WERI-Rb-1 (cell line): ENCODE results near the gene ZSWIM6.

Experiments used
- DNase-seq: peaks from one replicate; pipeline ENCODE4 v3.0.0-alpha.2; 2020
- H3K27ac ChIP-seq: fragments of 250-450 bp; sonication (Bioruptor Pico); 2 replicates; pipeline ENCODE4 v1.5.1; 2020; ENCODE audit warnings: mild to moderate bottlenecking, moderate library complexity
- H3K27me3 ChIP-seq: fragments of 250-450 bp; sonication (Bioruptor Pico); 2 replicates; pipeline ENCODE4 v1.5.1; 2021; ENCODE audit warnings: mild to moderate bottlenecking, low read depth, moderate library complexity; ENCODE audit not compliant: insufficient read depth, severe bottlenecking
- H3K36me3 ChIP-seq: fragments of 250-450 bp; sonication (Bioruptor Pico); 2 replicates; pipeline ENCODE4 v1.5.1; 2020; ENCODE audit warnings: mild to moderate bottlenecking, moderate library complexity
- H3K4me3 ChIP-seq: 2 replicates; pipeline ENCODE4 v1.5.1; 2011; ENCODE audit warnings: low read depth, mild to moderate bottlenecking, control low read depth, low read length
- H3K9me3 ChIP-seq: fragments of 250-450 bp; sonication (Bioruptor Pico); 2 replicates; pipeline ENCODE4 v1.5.1; 2021; ENCODE audit warnings: mild to moderate bottlenecking, moderate library complexity; ENCODE audit not compliant: severe bottlenecking
- TF ChIP-seq, protein P1 (sequence below): IDR thresholded peaks from 2 replicates; pipeline ENCODE4 v1.5.1; 2011; ENCODE audit warnings: low read depth, mild to moderate bottlenecking, control low read depth, inconsistent platforms, low read length

ZSWIM6 gene

DNA sequence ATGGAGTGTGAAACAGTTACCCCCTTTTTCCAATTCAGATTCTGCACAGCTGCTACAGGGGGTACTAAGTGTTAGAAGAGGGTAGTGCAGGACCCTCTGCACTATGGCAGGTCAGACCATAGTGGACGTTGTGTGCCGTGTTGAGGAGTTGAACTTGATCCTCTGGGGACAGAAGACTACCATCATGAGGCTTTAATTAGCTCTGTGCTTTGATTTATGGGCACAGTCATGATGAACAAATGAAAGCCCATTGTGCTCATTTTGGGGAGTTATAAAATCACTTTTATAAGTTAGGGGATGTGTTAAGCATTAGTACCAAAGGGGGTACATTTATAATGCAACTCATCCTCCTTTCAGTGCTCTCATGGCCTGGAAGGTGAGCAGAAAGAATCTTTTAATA lies 62.7 kb downstream of the ZSWIM6 start:
- Histone ChIP-seq H3K9me3 (no peaks in the 10 kb centered on the region), H3K4me3 (no peak overlapping the region), H3K27me3 (no peaks in the 10 kb centered on the region), H3K36me3 (no peaks in the 10 kb centered on the region), H3K27ac (no peak overlapping the region)
- no peak for DNase-seq
- TF ChIP-seq, protein P1, sequence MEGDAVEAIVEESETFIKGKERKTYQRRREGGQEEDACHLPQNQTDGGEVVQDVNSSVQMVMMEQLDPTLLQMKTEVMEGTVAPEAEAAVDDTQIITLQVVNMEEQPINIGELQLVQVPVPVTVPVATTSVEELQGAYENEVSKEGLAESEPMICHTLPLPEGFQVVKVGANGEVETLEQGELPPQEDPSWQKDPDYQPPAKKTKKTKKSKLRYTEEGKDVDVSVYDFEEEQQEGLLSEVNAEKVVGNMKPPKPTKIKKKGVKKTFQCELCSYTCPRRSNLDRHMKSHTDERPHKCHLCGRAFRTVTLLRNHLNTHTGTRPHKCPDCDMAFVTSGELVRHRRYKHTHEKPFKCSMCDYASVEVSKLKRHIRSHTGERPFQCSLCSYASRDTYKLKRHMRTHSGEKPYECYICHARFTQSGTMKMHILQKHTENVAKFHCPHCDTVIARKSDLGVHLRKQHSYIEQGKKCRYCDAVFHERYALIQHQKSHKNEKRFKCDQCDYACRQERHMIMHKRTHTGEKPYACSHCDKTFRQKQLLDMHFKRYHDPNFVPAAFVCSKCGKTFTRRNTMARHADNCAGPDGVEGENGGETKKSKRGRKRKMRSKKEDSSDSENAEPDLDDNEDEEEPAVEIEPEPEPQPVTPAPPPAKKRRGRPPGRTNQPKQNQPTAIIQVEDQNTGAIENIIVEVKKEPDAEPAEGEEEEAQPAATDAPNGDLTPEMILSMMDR, result no peak

DNA sequence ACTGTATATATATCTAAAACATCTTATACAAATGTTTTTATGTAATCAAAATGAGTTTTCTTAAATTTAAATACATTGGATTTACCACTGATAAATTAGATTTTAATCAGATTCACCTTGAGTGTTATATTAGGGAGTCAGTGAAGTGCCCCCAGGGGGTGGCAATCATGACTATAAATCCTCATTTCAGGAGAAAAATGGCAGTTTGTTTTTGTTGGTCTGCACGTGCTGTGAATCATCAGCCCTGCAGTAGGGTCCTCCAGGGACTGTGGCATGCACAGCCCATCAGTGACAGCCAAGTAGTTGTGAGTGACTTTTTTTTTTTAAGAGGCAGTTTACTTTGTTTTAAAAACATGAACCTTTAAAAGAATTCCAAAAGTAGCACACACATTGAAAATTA lies 65.2 kb downstream of the ZSWIM6 start:
- no peak for DNase-seq
- Histone ChIP-seq H3K9me3 (no peaks in the 10 kb centered on the region), H3K4me3 (no peak overlapping the region), H3K36me3 (no peaks in the 10 kb centered on the region), H3K27ac (no peak overlapping the region), H3K27me3 (no peaks in the 10 kb centered on the region)
- TF ChIP-seq, protein P1, result no peak

GRCh38 chr5:61397937-61398336 lies 65.9 kb downstream of the ZSWIM6 start:
- TF ChIP-seq, protein P1, result no peak
- Histone ChIP-seq H3K4me3 (no peak overlapping the region), H3K27ac (no peak overlapping the region), H3K27me3 (no peaks in the 10 kb centered on the region), H3K9me3 (no peaks in the 10 kb centered on the region), H3K36me3 (no peaks in the 10 kb centered on the region)
- DNase-seq, result no peak

DNA sequence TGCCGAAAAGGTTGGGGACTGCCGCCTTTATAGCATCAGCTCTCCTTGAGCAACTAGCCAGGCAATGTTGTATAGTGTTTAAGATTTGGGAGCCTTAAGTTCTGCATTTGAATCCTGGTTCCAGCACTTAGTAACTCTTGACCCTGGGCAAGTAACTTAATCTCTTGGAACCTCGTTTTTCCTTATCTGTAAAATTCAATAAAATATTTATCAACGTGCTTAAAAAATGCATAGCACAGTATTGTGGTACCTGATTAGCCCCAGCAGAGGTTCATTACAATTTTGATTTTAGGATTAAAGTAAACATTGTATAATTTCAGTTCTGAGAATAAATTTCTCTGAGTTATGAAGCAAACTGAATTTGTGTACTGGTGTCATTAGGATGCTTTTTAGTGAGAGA lies 66.4 kb downstream of the ZSWIM6 start:
- Histone ChIP-seq H3K27me3 (no peaks in the 10 kb centered on the region), H3K36me3 (no peaks in the 10 kb centered on the region), H3K27ac (no peak overlapping the region), H3K9me3 (no peaks in the 10 kb centered on the region), H3K4me3 (no peak overlapping the region)
- DNase-seq, result no peak
- TF ChIP-seq, protein P1, result no peak

DNA sequence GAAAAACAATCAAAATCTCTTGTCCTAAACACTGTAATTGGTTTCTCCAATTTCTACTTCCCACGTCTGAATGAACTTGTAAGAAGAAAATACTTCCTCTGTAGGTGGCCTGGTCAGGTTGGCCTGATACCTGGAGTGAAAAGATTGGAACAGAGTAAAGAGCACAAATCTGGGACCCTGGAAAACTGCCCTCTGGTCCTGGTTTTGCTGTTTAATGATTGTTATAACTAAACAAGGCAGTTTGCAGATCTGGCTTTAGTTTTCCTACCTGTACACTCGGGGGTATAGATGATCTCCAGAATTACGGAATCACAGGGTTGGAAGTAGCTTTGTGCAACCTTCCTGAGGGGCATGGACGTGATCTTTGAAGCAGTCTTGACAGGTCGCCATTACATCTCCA lies 67.6 kb downstream of the ZSWIM6 start:
- no peak overlapping the region for H3K4me3 ChIP-seq
- TF ChIP-seq, protein P1, result no peak
- no peak overlapping the region for H3K27ac ChIP-seq
- H3K9me3 ChIP-seq, result no peaks in the 10 kb centered on the region
- no peaks in the 10 kb centered on the region for H3K27me3 ChIP-seq
- H3K36me3 ChIP-seq, result no peaks in the 10 kb centered on the region
- no peak for DNase-seq

- no peaks in the 10 kb centered on the region for H3K9me3 ChIP-seq
- no peaks in the 10 kb centered on the region for H3K27me3 ChIP-seq
- no peak overlapping the region for H3K4me3 ChIP-seq
- TF ChIP-seq, protein P1, result no peak
- no peak for DNase-seq
- H3K36me3 ChIP-seq, result no peaks in the 10 kb centered on the region
- no peak overlapping the region for H3K27ac ChIP-seq
These were observed 69.7 kb downstream of the ZSWIM6 start for GRCh38 chr5:61401726-61402125.
